HepG2 (cell line): Measurements from ENCODE around the gene BTD. TPM values are rescaled to one million over a fixed set of nuclear protein-coding genes. Genes with fewer than 3 reads are reported as not detected.

Experiments used
- BHLHE40 ChIP-seq: IDR thresholded peaks from 2 replicates; pipeline ENCODE4 v1.6.1; 2011; ENCODE audit warnings: low read length, improper control_type of control experiment
- FOXC1 ChIP-seq: sonication (generic); formaldehyde crosslinking; IDR thresholded peaks from 2 replicates; pipeline ENCODE4 v1.8.0; 2022; ENCODE audit warnings: mild to moderate bottlenecking, missing genetic modification reagents, borderline replicate concordance
- NFKB2 ChIP-seq: sonication (generic); formaldehyde crosslinking; IDR thresholded peaks from 2 replicates; pipeline ENCODE4 v1.4.0; 2020; ENCODE audit warnings: missing genetic modification reagents, borderline replicate concordance
- PAXIP1 ChIP-seq: sonication (generic); formaldehyde crosslinking; conservative IDR thresholded peaks from 2 replicates; pipeline ENCODE4 v1.4.0; 2020; ENCODE audit warnings: mild to moderate bottlenecking, missing genetic modification reagents, moderate library complexity
- PRDM10 ChIP-seq: sonication (generic); formaldehyde crosslinking; IDR thresholded peaks from 2 replicates; pipeline ENCODE4 v1.4.0; 2020; ENCODE audit warnings: low read depth, missing genetic modification reagents
- RBM39 ChIP-seq: fragments of 200-400 bp; formaldehyde crosslinking; IDR thresholded peaks from one replicate; pipeline ENCODE4 v1.6.1; 2018; ENCODE audit warnings: antibody characterized with exemption, mild to moderate bottlenecking, low read depth, low read length; ENCODE audit not compliant: poor library complexity, severe bottlenecking
- RELA ChIP-seq: sonication (generic); formaldehyde crosslinking; IDR thresholded peaks from 2 replicates; pipeline ENCODE4 v1.4.0; 2020; ENCODE audit warnings: missing genetic modification reagents
- TBX3 ChIP-seq: fragments of 450-650 bp; IDR thresholded peaks from 2 replicates; pipeline ENCODE4 v1.6.1; 2017; ENCODE audit warnings: antibody characterized with exemption, mild to moderate bottlenecking, inconsistent platforms, borderline replicate concordance
- ZFP82 ChIP-seq: sonication (generic); formaldehyde crosslinking; IDR thresholded peaks from 2 replicates; pipeline ENCODE4 v1.5.1; 2020; ENCODE audit warnings: mild to moderate bottlenecking, missing genetic modification reagents, borderline replicate concordance
- ZNF33B ChIP-seq: sonication (generic); formaldehyde crosslinking; IDR thresholded peaks from 2 replicates; pipeline ENCODE4 v1.5.1; 2020; ENCODE audit warnings: mild to moderate bottlenecking, missing genetic modification reagents
- ZNF543 ChIP-seq: sonication (generic); formaldehyde crosslinking; IDR thresholded peaks from 2 replicates; pipeline ENCODE4 v1.4.0; 2020; ENCODE audit warnings: mild to moderate bottlenecking, missing genetic modification reagents
- ZNF883 ChIP-seq: sonication (generic); formaldehyde crosslinking; IDR thresholded peaks from 2 replicates; pipeline ENCODE4 v1.5.1; 2020; ENCODE audit warnings: mild to moderate bottlenecking, missing genetic modification reagents; ENCODE audit errors: not compliant biosample characterization
- polyA plus RNA-seq, 8 experiments: library from polyadenylated mRNA; depleted of rRNA in 3 of 8; stranded (reverse) in 7 of 8; unstranded in 1 of 8; fragments of >200 nt; fragmentation: Illumina TruSeq in 4 of 8; extraction: Trizol in 4 of 8; gene quantifications; 2 replicates each; pipeline versions ENCODE4 v1.2.1 to v1.2.3, GENCODE V29; 2011 to 2016; ENCODE audit warnings: low read depth in 4 of 8, missing spikeins in 1 of 8, mixed read lengths in 1 of 8; ENCODE audit not compliant: insufficient read depth in 1 of 8
- total RNA-seq, 5 experiments: library from RNA; depleted of rRNA; stranded (reverse); fragments of >200 nt; fragmentation: Illumina TruSeq; extraction: Trizol; gene quantifications; 2 replicates each; pipeline ENCODE4 v1.2.3, GENCODE V29; 2016; ENCODE audit warnings: low read depth in 1 of 5
- TF ChIP-seq, protein P1 (sequence below): sonication (generic); formaldehyde crosslinking; IDR thresholded peaks from 2 replicates; pipeline ENCODE4 v1.8.1; 2023; ENCODE audit warnings: missing genetic modification reagents, mild to moderate bottlenecking, borderline replicate concordance
- TF ChIP-seq, protein P2 (sequence below): sonication (generic); formaldehyde crosslinking; IDR thresholded peaks from 2 replicates; pipeline ENCODE4 v1.5.1; 2020; ENCODE audit warnings: mild to moderate bottlenecking, moderate library complexity, missing genetic modification reagents
- TF ChIP-seq, protein P3 (sequence below): sonication (generic); formaldehyde crosslinking; IDR thresholded peaks from 2 replicates; pipeline ENCODE4 v1.4.0; 2020; ENCODE audit warnings: mild to moderate bottlenecking, missing genetic modification reagents

BTD gene
- total and polyA plus RNA-seq, 2 of the 13 experiments (the other 11 are each of a cell fraction or from before 2014, with no cell fraction given) = 15.7 to 35.5 TPM

DNA sequence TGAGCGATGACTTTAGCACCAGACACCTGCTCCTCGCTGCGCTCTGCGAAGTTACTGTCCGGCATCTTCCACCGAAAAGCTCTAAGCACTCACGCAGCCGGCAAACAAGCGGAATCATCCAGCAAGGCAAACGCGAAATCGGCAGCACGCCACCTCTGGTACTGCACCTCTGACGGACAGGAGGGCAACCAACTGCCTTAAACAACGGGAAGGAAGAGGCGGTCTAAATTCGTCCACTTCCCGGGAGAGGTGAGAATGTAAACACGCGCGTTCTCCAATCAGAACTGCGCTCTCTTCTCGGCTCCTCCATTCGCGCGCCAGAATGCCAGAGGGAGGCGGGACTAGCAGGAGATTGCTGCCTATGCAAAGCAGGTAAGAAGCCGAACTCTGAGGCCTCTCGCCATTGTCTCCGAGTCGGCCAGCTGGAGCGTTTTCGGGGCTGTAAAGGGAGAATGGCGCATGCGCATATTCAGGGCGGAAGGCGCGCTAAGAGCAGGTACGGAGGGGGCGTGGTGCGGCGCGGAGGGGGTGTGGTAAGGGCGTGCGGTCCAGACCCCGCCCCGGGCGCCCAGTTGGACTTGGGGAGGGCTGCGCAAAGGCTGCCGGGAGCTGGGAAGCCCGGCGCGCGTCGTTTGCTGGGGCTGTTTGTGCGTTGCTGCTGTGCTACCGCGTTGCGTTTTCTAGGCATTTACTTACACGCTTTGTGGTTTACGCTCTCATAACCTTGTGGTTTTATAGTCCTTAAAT, at the start of gene BTD, which contains the start of gene HACL1 (continued):
- TF ChIP-seq, protein P1, sequence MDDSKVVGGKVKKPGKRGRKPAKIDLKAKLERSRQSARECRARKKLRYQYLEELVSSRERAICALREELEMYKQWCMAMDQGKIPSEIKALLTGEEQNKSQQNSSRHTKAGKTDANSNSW = no peak
- no peak for TF ChIP-seq ZFP82
- no peak for TF ChIP-seq RELA (CRISPR knock-in tag)
- TF ChIP-seq ZNF543 = no peak
- TF ChIP-seq, protein P2, sequence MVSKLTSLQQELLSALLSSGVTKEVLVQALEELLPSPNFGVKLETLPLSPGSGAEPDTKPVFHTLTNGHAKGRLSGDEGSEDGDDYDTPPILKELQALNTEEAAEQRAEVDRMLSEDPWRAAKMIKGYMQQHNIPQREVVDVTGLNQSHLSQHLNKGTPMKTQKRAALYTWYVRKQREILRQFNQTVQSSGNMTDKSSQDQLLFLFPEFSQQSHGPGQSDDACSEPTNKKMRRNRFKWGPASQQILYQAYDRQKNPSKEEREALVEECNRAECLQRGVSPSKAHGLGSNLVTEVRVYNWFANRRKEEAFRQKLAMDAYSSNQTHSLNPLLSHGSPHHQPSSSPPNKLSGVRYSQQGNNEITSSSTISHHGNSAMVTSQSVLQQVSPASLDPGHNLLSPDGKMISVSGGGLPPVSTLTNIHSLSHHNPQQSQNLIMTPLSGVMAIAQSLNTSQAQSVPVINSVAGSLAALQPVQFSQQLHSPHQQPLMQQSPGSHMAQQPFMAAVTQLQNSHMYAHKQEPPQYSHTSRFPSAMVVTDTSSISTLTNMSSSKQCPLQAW = peak; percentile 63; the same call in 1 of the 2 replicates
- peak; percentile 72; the same call in 1 of the 2 replicates for TF ChIP-seq FOXC1 (CRISPR knock-in tag)
- TF ChIP-seq RBM39 = peak; percentile 67
- TF ChIP-seq ZNF883 = no peak
- peak; percentile 74 for TF ChIP-seq BHLHE40
- peak; percentile 99 for TF ChIP-seq TBX3
- no peak for TF ChIP-seq NFKB2 (CRISPR knock-in tag)
- peak; percentile 61; the same call in 1 of the 2 replicates for TF ChIP-seq PAXIP1 (CRISPR knock-in tag)
- TF ChIP-seq PRDM10 = peak; percentile 52; the same call in 1 of the 2 replicates
- 0 out of 2 replicates have a peak, but pooled peaks have one; percentile 66 for TF ChIP-seq ZNF33B (CRISPR knock-in tag)
- TF ChIP-seq, protein P3, sequence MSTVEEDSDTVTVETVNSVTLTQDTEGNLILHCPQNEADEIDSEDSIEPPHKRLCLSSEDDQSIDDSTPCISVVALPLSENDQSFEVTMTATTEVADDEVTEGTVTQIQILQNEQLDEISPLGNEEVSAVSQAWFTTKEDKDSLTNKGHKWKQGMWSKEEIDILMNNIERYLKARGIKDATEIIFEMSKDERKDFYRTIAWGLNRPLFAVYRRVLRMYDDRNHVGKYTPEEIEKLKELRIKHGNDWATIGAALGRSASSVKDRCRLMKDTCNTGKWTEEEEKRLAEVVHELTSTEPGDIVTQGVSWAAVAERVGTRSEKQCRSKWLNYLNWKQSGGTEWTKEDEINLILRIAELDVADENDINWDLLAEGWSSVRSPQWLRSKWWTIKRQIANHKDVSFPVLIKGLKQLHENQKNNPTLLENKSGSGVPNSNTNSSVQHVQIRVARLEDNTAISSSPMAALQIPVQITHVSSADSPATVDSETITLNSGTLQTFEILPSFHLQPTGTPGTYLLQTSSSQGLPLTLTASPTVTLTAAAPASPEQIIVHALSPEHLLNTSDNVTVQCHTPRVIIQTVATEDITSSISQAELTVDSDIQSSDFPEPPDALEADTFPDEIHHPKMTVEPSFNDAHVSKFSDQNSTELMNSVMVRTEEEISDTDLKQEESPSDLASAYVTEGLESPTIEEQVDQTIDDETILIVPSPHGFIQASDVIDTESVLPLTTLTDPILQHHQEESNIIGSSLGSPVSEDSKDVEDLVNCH = no peak
